ENCODE measurements around the gene SLC16A1.

DNA sequence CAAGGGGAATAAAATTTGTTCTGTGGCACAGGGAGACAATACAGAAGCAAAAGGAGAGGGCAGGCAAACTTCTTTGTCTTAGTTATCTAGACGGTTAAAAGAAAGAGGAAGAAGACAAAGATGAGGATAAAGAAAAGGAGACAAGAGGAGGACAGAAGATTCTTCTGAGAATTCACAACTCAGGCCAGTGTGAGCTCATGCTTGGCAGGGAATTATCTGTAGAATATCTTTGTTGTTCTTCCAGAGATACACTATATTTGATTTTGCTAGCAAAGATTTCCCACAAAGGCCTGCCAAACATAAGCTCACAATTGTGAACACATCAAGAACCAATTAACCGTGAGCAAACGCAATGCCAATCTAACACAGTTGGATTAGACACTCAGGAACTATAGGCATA is 21.4 kb downstream of the SLC16A1 start:
- TF ChIP-seq CTCF (IDR thresholded peaks at IDR 0.05) (no peak), POLR2A (IDR thresholded peaks at IDR 0.05) (no peak)

Measured in breast epithelium (tissue), 3 donors.